IMR-90 (cell line): Measurements from ENCODE around the gene KRTAP10-3. TPM values are rescaled to one million over a fixed set of nuclear protein-coding genes. Genes with fewer than 3 reads are reported as not detected.

Experiments used
- ATAC-seq: fragments of 200-7000 bp; cut with Tn5 transposase; 2 replicates; pipeline ENCODE4 v1.9.1; 2020; ENCODE audit warnings: low read depth, mild to moderate bottlenecking, moderate library complexity
- BruUV-seq: library from RNA; stranded (reverse); fragments of 400-500 nt; replicated peaks from 2 replicates; lab custom pipeline; 2021; lab: Mats Ljungman, UMichigan
- CTCF ChIA-PET: fragments of 300-600 bp; formaldehyde crosslinking; extraction: SDS; loops from one replicate; lab custom pipeline; 2021; ENCODE audit warnings: antibody characterized with exemption; lab: Yijun Ruan, JAX
- POLR2A ChIA-PET: fragments of 300-600 bp; sonication (Branson Sonifier 250); formaldehyde crosslinking; loops from one replicate; lab custom pipeline; 2022; ENCODE audit warnings: antibody characterized with exemption; ENCODE audit not compliant: unreplicated experiment; lab: Charles Lee
- DNase-seq: peaks from one replicate; pipeline ENCODE4 v3.0.0; 2013
- H2AFZ ChIP-seq: replicated peaks from 2 replicates; pipeline ENCODE3; 2013; ENCODE audit warnings: low read length, mild to moderate bottlenecking; ENCODE audit not compliant: poor library complexity
- H2AK5ac ChIP-seq: 2 replicates; pipeline ENCODE4 v1.6.1; 2013; ENCODE audit warnings: low read depth, low read length, inconsistent platforms
- H2AK9ac ChIP-seq: replicated peaks from 2 replicates; pipeline ENCODE3; 2013; ENCODE audit warnings: mild to moderate bottlenecking, low read depth, low read length, moderate library complexity; ENCODE audit not compliant: poor library complexity
- H2BK120ac ChIP-seq: 2 replicates; pipeline ENCODE4 v1.6.1; 2013; ENCODE audit warnings: low read depth, low read length, inconsistent platforms
- H2BK15ac ChIP-seq: 3 replicates; pipeline ENCODE4 v1.6.1; 2013; ENCODE audit warnings: low read depth, low read length, inconsistent platforms
- H2BK20ac ChIP-seq: 2 replicates; pipeline ENCODE4 v1.6.1; 2013; ENCODE audit warnings: low read depth, mild to moderate bottlenecking, inconsistent platforms, low read length, moderate library complexity
- H2BK5ac ChIP-seq: 2 replicates; pipeline ENCODE4 v1.6.1; 2013; ENCODE audit warnings: mild to moderate bottlenecking, low read depth, low read length, inconsistent platforms; ENCODE audit not compliant: poor library complexity, severe bottlenecking
- H3K14ac ChIP-seq: replicated peaks from 2 replicates; pipeline ENCODE4 v1.6.1; 2013; ENCODE audit warnings: low read depth, low read length, inconsistent platforms
- H3K18ac ChIP-seq: 2 replicates; pipeline ENCODE4 v1.6.1; 2013; ENCODE audit warnings: low read depth, low read length, control low read depth
- H3K23ac ChIP-seq: 2 replicates; pipeline ENCODE4 v1.6.1; 2013; ENCODE audit warnings: low read depth, low read length, inconsistent platforms
- H3K27ac ChIP-seq: 2 replicates; pipeline ENCODE4 v1.5.1; 2013; ENCODE audit warnings: mild to moderate bottlenecking, control low read depth, low read length; ENCODE audit not compliant: insufficient read depth
- H3K27me3 ChIP-seq: 2 replicates; pipeline ENCODE4 v1.6.1; 2013; ENCODE audit warnings: low read length; ENCODE audit not compliant: control insufficient read depth, insufficient read depth
- H3K36me3 ChIP-seq: 2 replicates; pipeline ENCODE4 v1.6.1; 2013; ENCODE audit warnings: low read length, mixed read lengths; ENCODE audit not compliant: control insufficient read depth, insufficient read depth
- H3K4ac ChIP-seq: 2 replicates; pipeline ENCODE4 v1.6.1; 2013; ENCODE audit warnings: low read depth, low read length, inconsistent platforms
- H3K4me1 ChIP-seq: 2 replicates; pipeline ENCODE4 v1.6.1; 2013; ENCODE audit warnings: low read length, mixed read lengths; ENCODE audit not compliant: control insufficient read depth, insufficient read depth
- H3K4me2 ChIP-seq: 2 replicates; pipeline ENCODE4 v1.6.1; 2013; ENCODE audit warnings: low read depth, mild to moderate bottlenecking, control low read depth, low read length, moderate library complexity
- H3K4me3 ChIP-seq: 2 replicates; pipeline ENCODE4 v1.5.1; 2013; ENCODE audit warnings: low read depth, mild to moderate bottlenecking, control low read depth, low read length, moderate library complexity; ENCODE audit not compliant: insufficient read depth
- H3K56ac ChIP-seq: 2 replicates; pipeline ENCODE4 v1.6.1; 2013; ENCODE audit warnings: low read length, inconsistent platforms; ENCODE audit not compliant: insufficient read depth; ENCODE audit errors: extremely low read depth
- H3K79me1 ChIP-seq, 2 experiments: 2 replicates each; pipeline ENCODE4 v1.6.1; 2013; ENCODE audit warnings: low read length in 2 of 2, inconsistent platforms in 1 of 2, low read depth in 1 of 2
- H3K9ac ChIP-seq: 2 replicates; pipeline ENCODE4 v1.6.1; 2013; ENCODE audit warnings: low read depth, low read length, control low read depth
- H3K9me1 ChIP-seq: 2 replicates; pipeline ENCODE4 v1.6.1; 2013; ENCODE audit warnings: low read length, inconsistent platforms; ENCODE audit not compliant: insufficient read depth
- H3K9me3 ChIP-seq: 2 replicates; pipeline ENCODE4 v1.6.1; 2013; ENCODE audit warnings: low read length; ENCODE audit not compliant: control insufficient read depth, insufficient read depth
- H4K20me1 ChIP-seq: 2 replicates; pipeline ENCODE4 v1.6.1; 2013; ENCODE audit warnings: low read length, inconsistent platforms; ENCODE audit not compliant: insufficient read depth
- H4K5ac ChIP-seq: 2 replicates; pipeline ENCODE4 v1.6.1; 2013; ENCODE audit warnings: mild to moderate bottlenecking, low read depth, low read length, control low read depth
- H4K8ac ChIP-seq, 2 experiments: 2 replicates each; pipeline ENCODE4 v1.6.1; 2013; ENCODE audit warnings: low read depth in 2 of 2, low read length in 2 of 2, control low read depth in 1 of 2, inconsistent platforms in 1 of 2
- H4K91ac ChIP-seq: 2 replicates; pipeline ENCODE4 v1.6.1; 2013; ENCODE audit warnings: low read depth, low read length, inconsistent platforms; ENCODE audit not compliant: insufficient read depth
- CHD1 ChIP-seq: IDR thresholded peaks from 2 replicates; pipeline ENCODE4 v1.6.1; 2012; ENCODE audit warnings: low read depth, low read length, improper control_type of control experiment
- MAZ ChIP-seq: IDR thresholded peaks from 2 replicates; pipeline ENCODE4 v1.6.1; 2012; ENCODE audit warnings: low read depth, mild to moderate bottlenecking, low read length, improper control_type of control experiment, moderate library complexity, borderline replicate concordance
- MXI1 ChIP-seq: IDR thresholded peaks from 2 replicates; pipeline ENCODE4 v1.6.1; 2012; ENCODE audit warnings: low read depth, mild to moderate bottlenecking, low read length, moderate library complexity, borderline replicate concordance
- NFE2L2 ChIP-seq: fragments of 150-350 bp; IDR thresholded peaks from 2 replicates; pipeline ENCODE4 v1.6.1; 2016; ENCODE audit warnings: low read depth, mild to moderate bottlenecking, low read length
- RFX5 ChIP-seq: IDR thresholded peaks from 2 replicates; pipeline ENCODE4 v1.8.0; 2012; ENCODE audit warnings: low read depth, mild to moderate bottlenecking, low read length, moderate library complexity
- WGBS, 2 experiments: methylation state at CpG; one replicate each; pipeline versions ENCODE4 v1.1.5 to v1.1.7; 2013; ENCODE audit warnings: missing lambda C conversion rate in 2 of 2; ENCODE audit not compliant: insufficient read length in 1 of 2; ENCODE audit errors: extremely low coverage in 2 of 2; 5-methylcytosine and 5-hydroxymethylcytosine counted together
- dilution Hi-C: fragments of 300-500 bp; cut with HindIII; formaldehyde crosslinking; loops from one replicate; pipeline ENCODE4 v1.14.3; 2018; ENCODE audit warnings: low sequenced_read_pairs; ENCODE audit not compliant: unreplicated experiment
- in situ Hi-C: fragments of 300-500 bp; cut with MboI; formaldehyde crosslinking; loops from 3 replicates; pipeline ENCODE4 v1.14.3; 2019; ENCODE audit warnings: low sequenced_read_pairs, inconsistent platforms, mixed read lengths
- intact Hi-C: fragments of 100-400 bp; cut with micrococcal nuclease; formaldehyde crosslinking; loops from 2 replicates; pipeline ENCODE4 v1.10.0; 2022
- polyA plus RNA-seq, 3 experiments: library from polyadenylated mRNA; depleted of rRNA; stranded (reverse); fragments of >200 nt; gene quantifications; 2 replicates each; pipeline ENCODE4 v1.2.3, GENCODE V29; 2012; ENCODE audit warnings: low replicate concordance in 1 of 3
- total RNA-seq: library from RNA; depleted of rRNA; stranded (reverse); fragments of >200 nt; gene quantifications from 2 replicates; pipeline ENCODE4 v1.2.3, GENCODE V29; 2012
- TF ChIP-seq, protein P1 (sequence below): fragments of 150-350 bp; IDR thresholded peaks from 2 replicates; pipeline ENCODE4 v1.6.1; 2016; ENCODE audit warnings: low read depth, mild to moderate bottlenecking, low read length, moderate library complexity, borderline replicate concordance
- TF ChIP-seq, protein P2 (sequence below): fragments of 150-350 bp; IDR thresholded peaks from 2 replicates; pipeline ENCODE4 v1.6.1; 2017; ENCODE audit warnings: mild to moderate bottlenecking, antibody characterized with exemption, low read length, low read depth

KRTAP10-3 gene
- total and polyA plus RNA-seq, 2 of the 4 experiments (the other 2 are of a cell fraction), result not detected

DNA sequence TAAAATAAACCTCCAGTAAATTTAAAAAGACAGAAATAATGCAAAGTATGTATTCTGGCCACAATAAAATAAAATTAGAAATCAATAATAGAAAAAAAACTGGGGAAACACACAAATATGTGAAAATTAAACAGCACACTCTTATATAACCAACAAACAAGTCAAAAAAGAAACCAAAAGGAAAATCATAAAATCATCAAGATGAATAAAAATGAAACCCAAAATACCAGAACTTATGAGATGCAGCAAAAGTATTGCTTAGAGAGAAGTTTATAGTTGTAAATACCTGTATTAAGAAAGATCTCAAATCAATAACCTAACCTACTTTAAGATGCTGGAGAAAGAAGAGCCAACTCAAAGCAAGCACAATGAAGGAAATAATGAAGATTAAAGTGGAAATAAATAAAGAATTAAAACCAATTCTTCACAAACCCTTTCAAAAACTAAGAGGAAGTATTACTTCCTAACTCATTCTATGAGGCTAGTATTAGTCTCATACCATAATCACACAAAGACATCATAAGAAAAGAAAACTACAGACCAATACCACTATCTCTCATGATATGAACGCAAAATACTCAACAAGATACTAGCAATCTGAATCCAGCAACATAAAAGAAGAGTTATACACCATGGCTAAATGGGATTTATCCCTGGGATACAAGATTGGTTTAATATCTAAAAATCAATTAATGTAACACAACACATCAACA is 6.4 kb upstream of the KRTAP10-3 start:
- Histone ChIP-seq H2BK15ac (no peak overlapping the region), H3K4me2 (no peak overlapping the region), H3K4me1 (no peaks in the 10 kb centered on the region), H3K27ac (no peak overlapping the region), H3K56ac (no peak overlapping the region), H3K27me3 (no peaks in the 10 kb centered on the region; the same call in 1 of the 2 replicates), H3K14ac (no peak overlapping the region), H3K79me1 (no peaks in the 10 kb centered on the region), H3K9me3 (no peaks in the 10 kb centered on the region), H3K36me3 (no peaks in the 10 kb centered on the region), H4K20me1 (no peaks in the 10 kb centered on the region), H4K91ac (no peak overlapping the region), H3K4ac (no peak overlapping the region), H4K8ac (no peak overlapping the region), H4K5ac (no peak overlapping the region), H2BK5ac (no peak overlapping the region), H3K18ac (no peak overlapping the region), H3K9me1 (no peaks in the 10 kb centered on the region), H3K23ac (no peak overlapping the region), H3K4me3 (no peak overlapping the region), H3K9ac (no peak overlapping the region), H2BK120ac (no peak overlapping the region), H2AK9ac (no peak overlapping the region), H2BK20ac (no peak overlapping the region), H2AK5ac (no peak overlapping the region), H2AFZ (no peak overlapping the region)
- no peak for DNase-seq
- intact Hi-C loops, result no loop called here
- BruUV-seq, result no TSS peak
- POLR2A ChIA-PET, result no interaction called here
- TF ChIP-seq MXI1 (no peak), RFX5 (no peak), CHD1 (no peak), NFE2L2 (no peak), MAZ (no peak)
- TF ChIP-seq, protein P1, sequence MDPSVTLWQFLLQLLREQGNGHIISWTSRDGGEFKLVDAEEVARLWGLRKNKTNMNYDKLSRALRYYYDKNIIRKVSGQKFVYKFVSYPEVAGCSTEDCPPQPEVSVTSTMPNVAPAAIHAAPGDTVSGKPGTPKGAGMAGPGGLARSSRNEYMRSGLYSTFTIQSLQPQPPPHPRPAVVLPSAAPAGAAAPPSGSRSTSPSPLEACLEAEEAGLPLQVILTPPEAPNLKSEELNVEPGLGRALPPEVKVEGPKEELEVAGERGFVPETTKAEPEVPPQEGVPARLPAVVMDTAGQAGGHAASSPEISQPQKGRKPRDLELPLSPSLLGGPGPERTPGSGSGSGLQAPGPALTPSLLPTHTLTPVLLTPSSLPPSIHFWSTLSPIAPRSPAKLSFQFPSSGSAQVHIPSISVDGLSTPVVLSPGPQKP, result no peak
- TF ChIP-seq, protein P2, sequence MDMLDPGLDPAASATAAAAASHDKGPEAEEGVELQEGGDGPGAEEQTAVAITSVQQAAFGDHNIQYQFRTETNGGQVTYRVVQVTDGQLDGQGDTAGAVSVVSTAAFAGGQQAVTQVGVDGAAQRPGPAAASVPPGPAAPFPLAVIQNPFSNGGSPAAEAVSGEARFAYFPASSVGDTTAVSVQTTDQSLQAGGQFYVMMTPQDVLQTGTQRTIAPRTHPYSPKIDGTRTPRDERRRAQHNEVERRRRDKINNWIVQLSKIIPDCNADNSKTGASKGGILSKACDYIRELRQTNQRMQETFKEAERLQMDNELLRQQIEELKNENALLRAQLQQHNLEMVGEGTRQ, result no peak
- no CpG with 5 or more reads among the region's 1 CpG for WGBS, 2 experiments
- dilution Hi-C loops, result no loop called here
- in situ Hi-C loops, result no loop called here
- ATAC-seq, result no peak
- CTCF ChIA-PET, result no interaction called here
